Lower leg skin (tissue), 3 donors: ENCODE measurements around the gene FNDC3A.
"Not testable (repeated sequence)": the region's sequence is repeated elsewhere in the genome, so short reads cannot be mapped to it uniquely, and the experiment has no call there.

Source experiments
- CTCF ChIP-seq, 3 donors: fragments of 450-650 bp; IDR thresholded peaks; one replicate each; pipeline ENCODE4 v1.5.1; 2016; ENCODE audit warnings: antibody characterized with exemption in 3 of 3, mild to moderate bottlenecking in 3 of 3, moderate library complexity in 2 of 3
- POLR2A ChIP-seq, 2 donors: fragments of 450-650 bp; IDR thresholded peaks; one replicate each; pipeline ENCODE4 v1.6.1; 2016 to 2017; ENCODE audit warnings: antibody characterized with exemption in 2 of 2, mild to moderate bottlenecking in 1 of 2, moderate library complexity in 1 of 2

- not testable (repeated sequence) for TF ChIP-seq CTCF, POLR2A (IDR thresholded peaks at IDR 0.05)
Measured at GRCh38 chr13:49118455-49118854, 142.7 kb downstream of the FNDC3A start.
